ENCODE measurements around the gene TNKS1BP1.

DNA sequence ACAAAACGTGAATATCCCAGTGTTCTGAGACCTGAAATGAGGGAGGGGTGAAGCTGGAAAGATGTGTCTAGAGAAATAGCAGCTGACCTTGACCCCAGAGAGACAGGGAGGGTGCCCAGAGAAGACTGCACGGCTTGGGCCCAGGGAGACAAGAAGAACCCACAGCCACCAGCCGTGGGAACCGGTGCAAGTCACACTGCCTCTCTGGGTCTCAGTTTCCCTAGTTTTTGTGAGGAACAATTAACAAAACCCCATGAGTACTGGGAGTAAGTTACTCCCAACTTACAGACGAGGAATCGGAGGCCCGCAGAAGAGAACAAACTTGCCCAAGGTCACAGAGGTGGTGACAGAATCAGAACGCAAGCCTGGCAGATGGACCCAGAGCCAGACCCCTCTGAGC is 19.2 kb downstream of the TNKS1BP1 start:
- TF ChIP-seq, protein P1, sequence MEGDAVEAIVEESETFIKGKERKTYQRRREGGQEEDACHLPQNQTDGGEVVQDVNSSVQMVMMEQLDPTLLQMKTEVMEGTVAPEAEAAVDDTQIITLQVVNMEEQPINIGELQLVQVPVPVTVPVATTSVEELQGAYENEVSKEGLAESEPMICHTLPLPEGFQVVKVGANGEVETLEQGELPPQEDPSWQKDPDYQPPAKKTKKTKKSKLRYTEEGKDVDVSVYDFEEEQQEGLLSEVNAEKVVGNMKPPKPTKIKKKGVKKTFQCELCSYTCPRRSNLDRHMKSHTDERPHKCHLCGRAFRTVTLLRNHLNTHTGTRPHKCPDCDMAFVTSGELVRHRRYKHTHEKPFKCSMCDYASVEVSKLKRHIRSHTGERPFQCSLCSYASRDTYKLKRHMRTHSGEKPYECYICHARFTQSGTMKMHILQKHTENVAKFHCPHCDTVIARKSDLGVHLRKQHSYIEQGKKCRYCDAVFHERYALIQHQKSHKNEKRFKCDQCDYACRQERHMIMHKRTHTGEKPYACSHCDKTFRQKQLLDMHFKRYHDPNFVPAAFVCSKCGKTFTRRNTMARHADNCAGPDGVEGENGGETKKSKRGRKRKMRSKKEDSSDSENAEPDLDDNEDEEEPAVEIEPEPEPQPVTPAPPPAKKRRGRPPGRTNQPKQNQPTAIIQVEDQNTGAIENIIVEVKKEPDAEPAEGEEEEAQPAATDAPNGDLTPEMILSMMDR (IDR thresholded peaks at IDR 0.05): no peak
- no peak for TF ChIP-seq EZH2 (IDR thresholded peaks at IDR 0.05)
- no peak for TF ChIP-seq EZH2phosphoT487 (IDR thresholded peaks at IDR 0.05)
